ENCODE measurements around the gene KCNJ11. TPM values are rescaled to one million over a fixed set of nuclear protein-coding genes. Genes with fewer than 3 reads are reported as not detected.

The KCNJ11 gene
- total and polyA plus RNA-seq, 2 of the 13 experiments (the other 11 are each of a cell fraction or from before 2014, with no cell fraction given), result 0.38 to 1.6 TPM

- Histone ChIP-seq H3K79me2 (ENCODE audit: insufficient read depth, low read length) (no peaks in the 10 kb centered on the region), H3K27ac (ENCODE audit: extremely low read length, insufficient read depth, low read length) (no peak overlapping the region), H3K27me3 (ENCODE audit: control insufficient read depth in 1 of 2, insufficient read depth in 2 of 2, low read length in 2 of 2) (peaks cover 0 to 13% of the 10 kb centered on the region in 2 experiments; a peak in 2 of 5 replicates), H3K9me3 (ENCODE audit: low read length) (no peaks in the 10 kb centered on the region), H3K36me3 (replicated peaks in 1 of 2; ENCODE audit: control insufficient read depth in 1 of 2, insufficient read depth in 2 of 2, low read length in 2 of 2) (no peaks in the 10 kb centered on the region), H3K9ac (ENCODE audit: insufficient read depth, low read depth, low read length) (no peak overlapping the region), H3K4me2 (ENCODE audit: low read depth, low read length) (no peak overlapping the region), H3K4me3 (replicated peaks in 1 of 3; ENCODE audit: insufficient read depth in 1 of 3, low read depth in 2 of 3, low read length in 3 of 3) (no peak overlapping the region), H2AFZ (ENCODE audit: low read length) (no peak overlapping the region), H4K20me1 (ENCODE audit: insufficient read depth, low read length) (no peaks in the 10 kb centered on the region), H3K4me1 (ENCODE audit: insufficient read depth, low read length) (peaks cover 10% of the 10 kb centered on the region)
- no TSS peak for BruUV-seq (replicated peaks)
- 0% methylated on average over 1 of the region's 6 CpGs for WGBS (ENCODE audit: low lambda C conversion rate)
- FAIRE-seq (no peak), DNase-seq (ENCODE audit: low spot score) (no peak), ATAC-seq (no peak)
- no peak for TF ChIP-seq ZNF441 (CRISPR knock-in tag; IDR thresholded peaks at IDR 0.05; ENCODE audit: borderline replicate concordance)
- TF ChIP-seq HMG20B (CRISPR knock-in tag; conservative IDR thresholded peaks at IDR 0.05), result no peak
- no peak for TF ChIP-seq ZNF556 (CRISPR knock-in tag; IDR thresholded peaks at IDR 0.05; ENCODE audit: borderline replicate concordance)
- intact Hi-C loops (cut with micrococcal nuclease; ENCODE audit: unreplicated experiment), result no loop called here
- in situ Hi-C loops (cut with HindIII; ENCODE audit: extremely low pct_ligation_motif_present, low pct_unique_long_range_greater_than_20kb), result no loop called here
- ChIA-PET CTCF (ENCODE audit: low intra/inter-chr PET ratio, low total read pairs) (no interaction called here), POLR2A (no interaction called here)
These were observed 27.2 kb upstream of the KCNJ11 start for GRCh38 chr11:17415523-17416104.

GRCh38 chr11:17414992-17415391 is 26.5 kb upstream of the KCNJ11 start:
- Histone ChIP-seq H2AFZ (ENCODE audit: low read length) (no peak overlapping the region), H3K9ac (ENCODE audit: insufficient read depth, low read depth, low read length) (no peak overlapping the region), H4K20me1 (ENCODE audit: insufficient read depth, low read length) (no peaks in the 10 kb centered on the region), H3K9me3 (ENCODE audit: low read length) (no peaks in the 10 kb centered on the region), H3K79me2 (ENCODE audit: insufficient read depth, low read length) (no peaks in the 10 kb centered on the region), H3K27me3 (ENCODE audit: control insufficient read depth in 1 of 2, insufficient read depth in 2 of 2, low read length in 2 of 2) (peaks cover 0 to 7% of the 10 kb centered on the region in 2 experiments; a peak in 2 of 5 replicates), H3K4me2 (ENCODE audit: low read depth, low read length) (no peak overlapping the region), H3K36me3 (replicated peaks in 1 of 2; ENCODE audit: control insufficient read depth in 1 of 2, insufficient read depth in 2 of 2, low read length in 2 of 2) (no peaks in the 10 kb centered on the region), H3K27ac (ENCODE audit: extremely low read length, insufficient read depth, low read length) (no peak overlapping the region), H3K4me3 (replicated peaks in 1 of 3; ENCODE audit: insufficient read depth in 1 of 3, low read depth in 2 of 3, low read length in 3 of 3) (no peak overlapping the region), H3K4me1 (ENCODE audit: insufficient read depth, low read length) (peaks cover 10% of the 10 kb centered on the region)
- BruUV-seq (replicated peaks), result no TSS peak
- in situ Hi-C loops (cut with HindIII; ENCODE audit: extremely low pct_ligation_motif_present, low pct_unique_long_range_greater_than_20kb), result no loop called here
- ChIA-PET CTCF (ENCODE audit: low intra/inter-chr PET ratio, low total read pairs) (no interaction called here), POLR2A (no interaction called here)
- intact Hi-C loops (cut with micrococcal nuclease; ENCODE audit: unreplicated experiment), result no loop called here
- 40% methylated on average over 1 of the region's 5 CpGs for WGBS (ENCODE audit: low lambda C conversion rate)
- TF ChIP-seq SRF (IDR thresholded peaks at IDR 0.05; ENCODE audit: low read depth, low read length), result no peak
- TF ChIP-seq PAWR (CRISPR knock-in tag; IDR thresholded peaks at IDR 0.05; ENCODE audit: borderline replicate concordance), result no peak
- no peak for TF ChIP-seq ZNF234 (CRISPR knock-in tag; conservative IDR thresholded peaks at IDR 0.05)
- no peak for TF ChIP-seq ARNTL (CRISPR knock-in tag; IDR thresholded peaks at IDR 0.05)
- ATAC-seq, result no peak
- DNase-seq (ENCODE audit: low spot score), result no peak
- no peak for FAIRE-seq
